Keratinocyte (primary cell): Measurements from ENCODE around the gene FRMPD1. TPM values are rescaled to one million over a fixed set of nuclear protein-coding genes. Genes with fewer than 3 reads are reported as not detected.

ENCODE experiments used
- DNase-seq: peaks from one replicate; pipeline ENCODE4 v3.0.0-alpha.2; 2011; ENCODE audit warnings: low read depth, missing footprints, low spot score
- FAIRE-seq: peaks from 2 replicates; lab custom pipeline; 2011; peaks lifted over from hg19 to GRCh38; lab: Jason Lieb, UNC
- H2AFZ ChIP-seq: 2 replicates; pipeline ENCODE4 v1.6.0; 2012; ENCODE audit warnings: low read length, control low read depth, inconsistent platforms; ENCODE audit not compliant: control insufficient read depth
- H3K27ac ChIP-seq: 2 replicates; pipeline ENCODE4 v1.5.1; 2011; ENCODE audit warnings: low read length; ENCODE audit not compliant: control insufficient read depth, insufficient read depth
- H3K27me3 ChIP-seq: 3 replicates; pipeline ENCODE4 v1.6.0; 2011; ENCODE audit warnings: low read length; ENCODE audit not compliant: control insufficient read depth, insufficient read depth; ENCODE audit errors: extremely low read depth
- H3K36me3 ChIP-seq, 2 experiments: 2 replicates in 1 of 2; 3 replicates in 1 of 2; pipeline ENCODE4 v1.5.1; 2011; ENCODE audit warnings: low read length in 2 of 2, mild to moderate bottlenecking in 1 of 2; ENCODE audit not compliant: control insufficient read depth in 2 of 2, insufficient read depth in 2 of 2; ENCODE audit errors: extremely low read depth in 1 of 2
- H3K4me1 ChIP-seq: 3 replicates; pipeline ENCODE4 v1.5.1; 2011; ENCODE audit warnings: low read length; ENCODE audit not compliant: control insufficient read depth, insufficient read depth; ENCODE audit errors: extremely low read depth
- H3K4me2 ChIP-seq: 3 replicates; pipeline ENCODE4 v1.6.0; 2011; ENCODE audit warnings: low read depth, low read length; ENCODE audit not compliant: control insufficient read depth, insufficient read depth; ENCODE audit errors: extremely low read depth
- H3K4me3 ChIP-seq, 3 experiments: fragments of 200-600 bp in 1 of 3; sonication (generic) in 1 of 3; 2 replicates in 2 of 3; 3 replicates in 1 of 3; pipeline ENCODE4 v1.5.1; 2011 to 2016; ENCODE audit warnings: low read length in 3 of 3, mild to moderate bottlenecking in 3 of 3, control low read depth in 2 of 3, inconsistent platforms in 1 of 3, low read depth in 1 of 3, mixed read lengths in 1 of 3, mixed run types in 1 of 3, moderate library complexity in 1 of 3; ENCODE audit not compliant: control insufficient read depth in 2 of 3, insufficient read depth in 2 of 3; ENCODE audit errors: extremely low read depth in 1 of 3
- H3K79me2 ChIP-seq: 2 replicates; pipeline ENCODE4 v1.6.0; 2012; ENCODE audit warnings: low read length; ENCODE audit not compliant: control insufficient read depth, insufficient read depth
- H3K9ac ChIP-seq: 3 replicates; pipeline ENCODE4 v1.6.0; 2011; ENCODE audit warnings: low read length; ENCODE audit not compliant: control insufficient read depth, insufficient read depth; ENCODE audit errors: extremely low read depth
- H3K9me1 ChIP-seq: 3 replicates; pipeline ENCODE4 v1.6.0; 2011; ENCODE audit warnings: low read length; ENCODE audit not compliant: control insufficient read depth, insufficient read depth; ENCODE audit errors: extremely low read depth
- H3K9me3 ChIP-seq: 2 replicates; pipeline ENCODE4 v1.5.1; 2012; ENCODE audit warnings: low read depth, low read length; ENCODE audit not compliant: control insufficient read depth
- H4K20me1 ChIP-seq: 3 replicates; pipeline ENCODE4 v1.6.0; 2011; ENCODE audit warnings: low read length; ENCODE audit not compliant: control insufficient read depth, insufficient read depth; ENCODE audit errors: extremely low read depth
- EZH2 ChIP-seq: IDR thresholded peaks from one replicate; pipeline ENCODE4 v1.6.1; 2012; ENCODE audit warnings: inconsistent platforms, mild to moderate bottlenecking, low read length, moderate library complexity
- dilution Hi-C: fragments of 300-500 bp; cut with MboI; formaldehyde crosslinking; loops from one replicate; pipeline ENCODE4 v1.7.0; 2020; ENCODE audit warnings: low sequenced_read_pairs; ENCODE audit not compliant: extremely low pct_ligation_motif_present
- polyA plus RNA-seq, 5 experiments: library from polyadenylated mRNA; depleted of rRNA in 3 of 5; stranded (reverse) in 3 of 5; stranded (forward) in 1 of 5; unstranded in 1 of 5; fragments of >200 nt; gene quantifications; 1 replicate in 1 of 5; 2 replicates in 3 of 5; 3 replicates in 1 of 5; pipeline versions ENCODE4 v1.2.1 to v1.2.3, GENCODE V29; 2011 to 2012; ENCODE audit warnings: missing spikeins in 2 of 5, low read depth in 1 of 5, low replicate concordance in 1 of 5
- TF ChIP-seq, protein P1 (sequence below), 3 experiments: IDR thresholded peaks in 1 of 3; conservative IDR thresholded peaks in 1 of 3; optimal IDR thresholded peaks in 1 of 3; 2 replicates in 2 of 3; 3 replicates in 1 of 3; pipeline versions ENCODE3 to v1.5.1; 2011; ENCODE audit warnings: low read length in 3 of 3, mild to moderate bottlenecking in 3 of 3, moderate library complexity in 2 of 3, control low read depth in 1 of 3, inconsistent platforms in 1 of 3; ENCODE audit not compliant: insufficient read depth in 2 of 3; ENCODE audit errors: extremely low read depth in 1 of 3

FRMPD1 gene
- polyA plus RNA-seq, 1 donor (not counting 4 experiments of a cell fraction or from before 2014, with no cell fraction given) = 0.01 TPM

DNA sequence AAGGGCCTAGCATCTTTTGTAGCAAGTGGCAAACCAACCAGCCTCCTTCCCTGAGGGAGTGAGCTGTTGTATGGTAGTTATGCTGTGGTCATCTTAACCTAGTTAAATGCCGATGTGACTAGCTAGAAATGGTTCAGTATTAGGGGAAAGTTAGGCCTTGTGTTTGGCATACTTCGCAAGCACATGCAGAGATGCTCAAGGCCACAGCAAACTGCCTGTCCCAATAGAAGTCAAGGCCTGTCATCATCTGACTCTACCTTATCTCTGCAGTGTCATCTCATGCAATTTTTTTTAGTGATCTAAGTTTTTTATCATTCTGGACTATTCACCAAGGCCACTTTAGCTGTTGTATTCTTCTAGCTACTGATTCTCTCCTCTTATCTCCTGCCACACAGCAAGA lies 139.3 kb downstream of the FRMPD1 start:
- no peak for FAIRE-seq

GRCh38 chr9:37792122-37792521 lies 141.4 kb downstream of the FRMPD1 start:
- Histone ChIP-seq H3K9me3 (no peaks in the 10 kb centered on the region), H2AFZ (no peak overlapping the region), H3K4me2 (no peak overlapping the region), H3K9me1 (no peaks in the 10 kb centered on the region), H3K27me3 (no peaks in the 10 kb centered on the region), H3K27ac (no peak overlapping the region), H3K9ac (no peak overlapping the region), H3K79me2 (no peaks in the 10 kb centered on the region), H4K20me1 (no peaks in the 10 kb centered on the region), H3K4me1 (no peaks in the 10 kb centered on the region), H3K36me3 (peaks cover 0 to 2% of the 10 kb centered on the region in 2 experiments), H3K4me3 (no peak overlapping the region)
- dilution Hi-C loops = no loop called here
- no peak for DNase-seq
- TF ChIP-seq, protein P1, sequence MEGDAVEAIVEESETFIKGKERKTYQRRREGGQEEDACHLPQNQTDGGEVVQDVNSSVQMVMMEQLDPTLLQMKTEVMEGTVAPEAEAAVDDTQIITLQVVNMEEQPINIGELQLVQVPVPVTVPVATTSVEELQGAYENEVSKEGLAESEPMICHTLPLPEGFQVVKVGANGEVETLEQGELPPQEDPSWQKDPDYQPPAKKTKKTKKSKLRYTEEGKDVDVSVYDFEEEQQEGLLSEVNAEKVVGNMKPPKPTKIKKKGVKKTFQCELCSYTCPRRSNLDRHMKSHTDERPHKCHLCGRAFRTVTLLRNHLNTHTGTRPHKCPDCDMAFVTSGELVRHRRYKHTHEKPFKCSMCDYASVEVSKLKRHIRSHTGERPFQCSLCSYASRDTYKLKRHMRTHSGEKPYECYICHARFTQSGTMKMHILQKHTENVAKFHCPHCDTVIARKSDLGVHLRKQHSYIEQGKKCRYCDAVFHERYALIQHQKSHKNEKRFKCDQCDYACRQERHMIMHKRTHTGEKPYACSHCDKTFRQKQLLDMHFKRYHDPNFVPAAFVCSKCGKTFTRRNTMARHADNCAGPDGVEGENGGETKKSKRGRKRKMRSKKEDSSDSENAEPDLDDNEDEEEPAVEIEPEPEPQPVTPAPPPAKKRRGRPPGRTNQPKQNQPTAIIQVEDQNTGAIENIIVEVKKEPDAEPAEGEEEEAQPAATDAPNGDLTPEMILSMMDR (optimal IDR thresholded peaks at IDR 0.05 in 1 of 3, IDR thresholded peaks at IDR 0.05 in 1 of 3, conservative IDR thresholded peaks at IDR 0.05 in 1 of 3; ENCODE audit: extremely low read depth in 1 of 3, insufficient read depth in 2 of 3, low read length in 3 of 3) = no peak
- no peak for TF ChIP-seq EZH2
- no peak for FAIRE-seq

More for the DNA sequence above, 139.3 kb downstream of the FRMPD1 start:
- Histone ChIP-seq H3K4me1 (no peaks in the 10 kb centered on the region), H3K4me3 (no peak overlapping the region), H3K79me2 (peaks cover 1% of the 10 kb centered on the region), H3K27ac (no peak overlapping the region), H3K9ac (no peak overlapping the region), H3K4me2 (no peak overlapping the region), H3K27me3 (no peaks in the 10 kb centered on the region), H3K36me3 (peaks cover 0 to 2% of the 10 kb centered on the region in 2 experiments), H2AFZ (no peak overlapping the region), H3K9me1 (no peaks in the 10 kb centered on the region), H3K9me3 (no peaks in the 10 kb centered on the region), H4K20me1 (no peaks in the 10 kb centered on the region)
- dilution Hi-C loops = no loop called here
- TF ChIP-seq EZH2 = no peak
- TF ChIP-seq, protein P1 (optimal IDR thresholded peaks at IDR 0.05 in 1 of 3, IDR thresholded peaks at IDR 0.05 in 1 of 3, conservative IDR thresholded peaks at IDR 0.05 in 1 of 3; ENCODE audit: extremely low read depth in 1 of 3, insufficient read depth in 2 of 3, low read length in 3 of 3) = no peak
- DNase-seq = no peak
